Stimulated activated CD4-positive, alpha-beta T cell treated with anti-CD3 and anti-CD28 coated beads, Interleukin-1b, Interleukin-23, amount 100 ng/mL, for 24 hours (primary cell): Measurements from ENCODE around the gene PARN.
A peak's percentile ranks its signal among the peaks of the same experiment; 100 is the strongest.

Experiments used
- DNase-seq, 4 experiments: peaks; one replicate each; pipeline ENCODE4 v3.0.0-alpha.2; 2020; ENCODE audit warnings: low read depth in 4 of 4, low spot score in 1 of 4

PARN gene

DNA sequence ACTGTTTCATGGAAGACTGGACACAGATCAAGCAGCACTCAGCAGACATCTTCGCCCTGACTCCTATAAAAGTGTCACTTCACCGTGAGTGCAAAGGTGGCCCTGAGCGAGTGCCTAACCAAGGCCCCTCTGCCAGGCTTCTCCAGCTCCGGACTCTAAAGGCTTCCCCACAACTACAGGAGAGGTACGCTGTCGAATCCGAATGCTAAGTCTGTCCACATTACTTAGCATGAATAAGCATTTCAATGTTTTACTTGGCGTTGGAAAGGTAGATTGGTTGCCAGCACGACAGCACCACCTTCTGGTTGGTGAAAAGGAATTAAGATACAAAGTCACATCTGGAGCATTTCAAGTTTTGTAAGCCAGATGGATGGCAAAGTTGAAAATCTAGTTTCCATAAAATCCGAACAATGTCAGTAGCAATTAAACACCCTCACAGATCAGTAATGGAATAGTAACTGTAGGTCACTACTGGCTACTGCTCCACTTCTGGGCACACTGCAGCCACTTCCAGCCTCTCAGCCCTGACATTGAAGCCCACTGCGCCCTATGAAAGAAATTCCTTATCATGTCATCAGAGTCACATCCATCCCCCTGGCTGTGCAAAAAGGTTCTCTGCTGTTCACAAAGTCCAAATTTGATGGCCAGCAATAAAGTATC is 100.9 kb downstream of the PARN start:
- peak in 3 of 4 experiments; percentile 5 to 21 (median 15) for DNase-seq

DNA sequence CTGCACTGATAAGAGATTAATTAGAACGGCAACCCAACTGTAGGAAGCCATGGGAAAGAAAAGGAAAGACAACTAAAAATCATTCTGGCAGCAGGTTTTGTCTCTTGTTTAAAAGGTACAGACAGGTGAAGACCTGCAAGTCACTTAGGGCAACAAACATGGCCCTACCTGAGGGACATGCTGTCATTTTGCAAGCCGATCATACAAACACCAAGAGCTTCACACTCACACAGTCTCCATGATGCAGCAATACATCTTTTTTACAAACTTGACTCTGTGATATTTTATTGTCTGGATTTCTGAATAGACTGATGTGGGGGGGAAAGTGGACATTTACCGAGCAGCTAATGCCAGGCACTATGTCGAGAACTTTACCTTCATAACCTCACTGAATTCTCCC is 101.8 kb downstream of the PARN start:
- DNase-seq = no peak

DNA sequence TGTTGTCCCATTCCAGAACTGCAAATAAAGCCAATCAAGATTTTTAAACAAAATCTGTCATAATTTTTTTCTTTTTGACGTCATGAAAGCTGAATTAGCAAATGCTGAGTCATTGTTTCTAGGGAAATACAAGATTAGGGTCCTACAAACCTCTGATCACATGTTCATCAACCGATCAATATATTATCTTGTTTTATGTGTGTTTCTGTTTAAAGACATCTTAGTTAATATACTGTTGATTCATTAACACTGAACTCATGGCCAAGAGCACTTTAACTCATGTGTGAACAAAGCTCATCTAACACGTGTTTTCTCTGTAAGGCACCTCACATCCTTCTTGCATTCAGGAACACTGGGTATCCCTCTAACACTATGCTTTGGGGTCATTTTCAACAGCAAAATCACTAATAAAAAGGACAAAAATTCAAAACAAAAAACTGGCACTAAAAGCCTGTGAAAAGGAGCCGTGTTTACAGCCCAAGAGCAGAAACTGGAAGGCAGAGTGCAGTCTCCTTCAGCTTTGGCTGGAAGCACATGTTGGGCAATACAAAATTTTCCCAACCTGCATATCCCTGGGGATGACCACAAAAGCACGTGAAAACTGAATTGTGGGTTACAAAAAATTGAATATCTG is 102.5 kb downstream of the PARN start:
- no peak for DNase-seq

DNA sequence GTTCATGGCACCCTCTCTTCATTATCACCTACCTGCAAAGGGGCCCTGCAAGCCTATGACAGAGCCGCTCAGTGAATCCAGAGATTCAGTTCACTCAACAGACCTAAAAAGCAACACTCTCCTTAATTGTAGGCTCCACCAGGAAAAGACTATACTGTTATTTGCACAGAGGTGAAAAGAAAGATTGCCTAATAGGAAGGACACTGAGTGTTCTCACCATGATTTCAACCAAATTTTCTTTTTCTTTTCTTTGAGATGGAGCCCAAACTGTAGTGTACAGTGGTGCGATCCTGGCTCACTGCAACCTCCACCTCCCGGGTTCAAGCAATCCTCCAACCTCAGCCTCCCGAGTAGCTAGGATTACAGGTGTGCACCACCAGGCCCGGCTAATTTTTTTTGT is 104.5 kb downstream of the PARN start:
- no peak for DNase-seq

DNA sequence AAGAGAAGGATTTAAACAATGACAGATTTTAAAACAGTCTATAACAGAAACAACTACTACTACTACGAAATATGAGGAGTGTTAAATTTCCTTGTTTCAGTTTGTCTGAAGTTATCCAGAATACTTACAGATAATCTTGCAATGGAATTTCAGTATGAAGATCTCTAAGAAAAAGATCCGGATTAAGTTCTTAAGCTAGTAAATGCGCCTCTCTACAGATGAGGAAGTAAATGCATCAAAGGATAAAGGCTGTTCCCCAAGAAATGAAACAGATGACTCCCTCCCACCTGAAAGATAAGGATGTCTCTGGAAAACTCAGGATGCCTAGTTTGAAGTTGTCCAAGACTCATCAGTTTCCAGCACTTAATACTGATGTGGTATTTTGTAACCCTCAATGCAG is 105.1 kb downstream of the PARN start:
- no peak for DNase-seq

DNA sequence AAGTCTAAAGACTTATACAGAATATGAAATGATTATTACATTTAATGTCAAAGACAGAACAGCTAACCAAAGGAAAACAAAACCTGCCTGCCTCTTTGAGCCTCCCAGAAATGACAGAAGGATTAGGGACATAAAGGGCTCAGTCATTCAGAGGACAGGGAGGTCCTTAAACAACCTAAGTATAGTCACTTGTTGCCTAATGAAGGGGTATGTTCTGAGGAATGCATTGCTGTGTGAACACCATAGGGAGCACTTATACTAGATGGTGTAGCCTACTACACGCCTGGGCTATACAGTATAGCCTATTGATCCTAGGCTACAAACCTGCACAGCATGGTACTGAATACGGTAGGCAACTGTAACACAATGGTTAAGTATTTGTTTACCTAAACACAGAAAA is 106.4 kb downstream of the PARN start:
- DNase-seq = no peak

DNA sequence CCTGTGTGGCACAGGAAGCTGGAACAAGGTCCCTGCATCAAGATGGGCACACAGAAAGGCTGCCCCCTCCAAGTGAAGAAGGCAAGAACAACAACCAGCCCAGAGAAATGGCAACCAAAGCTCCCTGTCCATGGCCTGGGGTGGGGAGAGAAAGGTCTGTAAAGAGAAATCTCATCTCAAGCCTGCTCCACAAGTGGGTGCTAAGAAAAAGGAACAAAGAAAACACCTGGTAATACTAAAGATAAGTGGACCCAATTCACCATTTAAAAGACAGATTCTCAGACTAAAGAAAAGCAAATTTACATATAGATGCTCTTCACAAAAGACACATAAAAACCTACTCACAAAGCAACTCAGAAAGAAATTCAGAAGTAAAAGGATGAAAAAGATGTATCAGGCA is 107.4 kb downstream of the PARN start:
- no peak for DNase-seq

DNA sequence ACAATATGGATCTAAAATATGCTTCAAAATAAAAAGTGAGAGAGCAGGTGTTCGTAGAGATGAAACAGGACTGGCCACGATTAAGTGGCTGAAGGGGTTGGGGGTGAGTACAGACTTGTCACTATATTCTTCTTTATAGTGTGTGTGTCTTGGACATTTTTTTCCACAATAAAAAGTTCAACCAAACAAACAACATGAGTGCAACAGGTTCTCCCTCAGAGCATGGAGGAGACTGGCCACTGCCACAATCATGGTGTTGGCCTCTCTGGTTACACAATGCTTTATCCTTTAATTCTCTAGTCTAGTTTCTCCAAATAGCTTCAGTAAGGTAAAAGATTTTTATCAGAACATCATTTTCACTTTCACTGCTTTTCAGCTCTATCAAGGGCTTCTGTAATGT is 109.3 kb downstream of the PARN start:
- no peak for DNase-seq

DNA sequence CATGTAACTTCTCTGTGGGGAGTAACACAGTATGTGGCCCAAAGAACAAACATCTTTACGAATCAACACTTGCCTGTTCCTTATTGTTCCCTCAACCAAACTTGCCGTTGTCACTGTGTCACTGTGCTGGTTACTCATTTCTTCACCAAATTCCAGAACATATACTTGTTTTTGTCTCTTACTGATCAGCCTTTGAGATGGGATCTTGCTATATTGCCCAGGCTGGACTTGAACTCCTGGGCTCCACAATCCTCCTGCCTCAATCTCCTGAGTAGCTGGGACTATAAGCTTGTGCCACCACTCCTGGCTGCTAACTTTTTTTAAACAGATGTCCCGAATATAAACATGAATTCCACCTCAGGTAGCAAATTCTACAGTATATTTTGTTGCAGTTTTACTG is 115.1 kb downstream of the PARN start:
- no peak for DNase-seq

DNA sequence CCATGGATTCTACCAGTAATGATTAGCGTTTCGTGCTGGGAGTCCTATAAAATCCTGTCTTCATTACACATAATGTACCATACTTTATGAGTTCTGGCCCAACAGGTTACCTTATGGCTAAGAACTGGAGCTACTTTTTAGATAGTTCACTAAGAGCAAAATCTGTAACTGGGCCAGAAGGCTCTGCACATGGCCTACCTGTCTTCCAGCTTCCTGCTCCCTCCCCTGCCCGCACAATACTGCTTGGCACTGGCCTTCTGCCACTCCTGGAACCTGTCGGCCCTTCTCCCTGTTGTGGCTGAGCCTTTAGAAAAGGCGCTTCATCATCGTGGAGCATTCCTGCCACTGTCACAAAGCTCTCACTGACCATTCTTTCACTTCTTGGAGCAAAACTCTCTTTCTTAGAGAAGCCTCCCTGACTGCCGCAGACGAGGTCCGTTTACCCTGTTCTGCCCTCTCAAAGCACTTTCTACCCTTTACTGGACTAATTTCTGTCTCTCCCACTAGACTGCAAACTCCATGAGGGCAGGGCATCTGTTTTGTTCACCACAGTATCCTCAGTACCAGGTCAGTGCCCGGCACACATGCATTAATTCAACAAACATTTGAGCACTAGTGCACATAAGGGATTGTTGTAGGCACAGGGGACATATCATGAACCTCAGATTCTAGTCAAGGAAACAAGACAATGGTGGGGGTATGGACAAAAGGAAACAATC is 116.5 kb downstream of the PARN start:
- no peak for DNase-seq

DNA sequence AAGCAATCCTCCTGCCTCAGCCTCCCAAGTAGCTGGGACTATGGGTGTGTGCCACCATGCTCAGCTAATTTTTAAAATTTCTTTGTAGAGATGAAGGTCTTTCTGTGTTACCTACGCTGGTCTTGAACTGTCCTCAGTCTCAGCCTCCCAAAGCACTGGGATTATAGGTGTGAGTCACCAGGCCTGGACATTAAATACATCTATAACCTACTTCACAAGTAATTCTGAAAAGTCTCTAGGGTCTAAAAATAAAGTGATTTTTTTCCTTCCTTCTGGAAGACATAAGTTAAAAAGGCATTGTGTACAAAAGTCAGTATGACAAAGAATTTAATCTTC is 118.3 kb downstream of the PARN start:
- DNase-seq = no peak

DNA sequence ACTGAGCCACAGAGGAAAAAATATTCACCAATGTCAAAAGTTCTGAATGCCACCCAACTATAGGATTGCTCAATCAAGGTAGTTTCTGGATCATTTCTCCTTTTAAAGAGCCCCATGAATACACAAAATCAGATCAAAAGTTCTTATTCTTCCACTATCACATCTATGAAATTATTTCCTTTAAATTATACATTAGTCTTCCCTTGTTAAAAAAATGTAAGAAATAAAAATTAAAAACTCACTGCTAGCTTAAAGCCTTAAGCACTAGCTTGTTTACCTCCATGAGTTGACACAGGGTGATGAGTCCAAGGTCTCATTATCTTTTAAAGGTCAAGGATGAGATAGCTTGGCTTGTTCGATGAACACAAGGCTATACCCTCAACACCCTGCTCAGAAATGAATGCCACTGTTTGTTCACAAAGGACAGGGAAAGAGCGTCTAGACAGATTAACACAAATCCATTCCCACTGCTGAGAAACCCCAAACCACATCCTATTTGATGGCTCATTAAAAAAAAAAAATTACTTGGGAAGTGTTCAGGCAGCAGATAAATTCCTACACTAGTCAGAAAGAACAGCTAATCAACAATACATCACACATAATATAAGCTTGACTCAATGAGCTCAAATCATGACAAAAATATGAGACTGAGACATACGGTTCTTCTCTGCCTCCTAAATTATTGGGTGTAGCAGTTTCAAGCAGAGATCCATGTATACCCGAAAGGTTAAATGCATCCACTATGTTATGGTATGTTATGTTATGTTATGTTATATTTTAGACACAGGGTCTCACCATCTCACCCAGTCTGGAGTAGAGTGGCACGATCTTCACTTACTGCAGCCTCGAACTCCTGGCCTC is 118.9 kb downstream of the PARN start:
- DNase-seq = no peak

DNA sequence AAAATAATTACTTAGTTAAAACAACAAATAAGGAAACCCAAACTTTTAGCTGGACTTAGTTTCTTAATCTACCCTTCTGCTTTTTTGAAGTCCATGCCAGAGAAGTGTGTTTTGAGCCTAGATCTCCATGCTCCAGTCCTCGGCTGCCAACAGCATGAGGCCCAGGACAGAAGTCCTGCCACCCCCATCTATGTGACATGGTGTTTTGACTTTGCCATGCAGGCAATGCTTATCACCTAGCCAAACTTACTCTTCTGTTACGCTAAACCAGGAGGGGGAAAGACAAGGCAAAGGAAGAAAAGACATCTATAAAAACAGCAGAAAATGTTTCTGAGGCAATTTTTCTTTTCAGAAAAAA is 119.5 kb downstream of the PARN start:
- no peak for DNase-seq

DNA sequence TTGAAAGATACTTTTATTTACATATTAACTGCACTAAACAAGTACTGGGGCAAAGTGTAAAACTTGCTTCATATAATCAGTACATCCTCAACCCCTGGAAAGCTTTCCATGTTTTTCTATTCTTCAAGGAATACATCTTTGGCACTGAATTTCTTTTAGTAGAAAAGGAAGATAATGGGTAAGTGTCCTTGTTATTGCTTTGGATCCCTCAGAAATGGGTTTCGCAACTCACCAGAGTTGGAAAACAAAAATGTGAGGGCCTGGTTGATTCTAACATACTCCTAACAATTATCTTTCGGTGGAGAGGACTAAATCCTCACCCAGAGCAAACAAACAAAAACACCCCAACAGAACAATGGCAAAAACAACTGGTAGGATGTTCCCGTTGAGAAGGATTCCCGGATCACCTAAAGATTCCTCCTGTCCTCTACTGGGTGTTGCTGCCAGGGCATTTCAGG is 120.4 kb downstream of the PARN start:
- no peak for DNase-seq

DNA sequence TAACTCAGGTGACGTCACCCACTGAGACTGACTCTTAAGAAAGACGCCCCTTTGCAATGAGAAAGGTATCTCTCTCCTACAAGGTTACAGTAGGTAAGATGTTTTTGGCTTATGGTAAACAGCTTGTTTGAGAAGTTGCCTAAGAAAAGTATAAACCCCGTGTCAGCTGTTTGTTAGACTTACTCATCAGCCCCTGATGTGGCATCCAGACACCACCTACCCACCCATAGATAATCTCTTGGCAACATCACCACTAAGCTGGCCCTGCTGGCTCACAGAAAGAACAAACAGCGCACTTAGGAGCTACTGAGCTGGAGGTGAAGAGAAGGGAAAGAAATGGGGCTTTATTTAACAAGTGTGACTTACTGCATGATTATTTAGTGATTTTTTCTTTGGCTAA is 121.0 kb downstream of the PARN start:
- DNase-seq = no peak

DNA sequence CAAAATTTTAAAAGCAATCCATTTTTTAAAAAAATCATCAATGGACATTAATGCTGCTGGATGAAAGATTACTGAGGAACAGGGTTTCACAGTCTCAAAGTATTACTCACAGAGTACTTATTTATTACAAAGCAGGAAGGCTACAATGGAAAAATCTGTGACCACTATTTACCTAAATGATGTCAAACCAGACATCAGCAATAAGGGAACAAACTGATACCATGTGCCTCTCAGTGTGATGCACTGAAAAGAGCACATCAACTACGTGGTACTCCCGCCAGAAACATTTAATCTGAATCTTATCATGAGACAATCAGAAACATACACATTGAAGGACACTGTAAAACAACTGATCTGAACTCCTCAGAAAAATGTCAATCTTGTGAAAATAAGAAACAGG is 124.2 kb downstream of the PARN start:
- DNase-seq = no peak

DNA sequence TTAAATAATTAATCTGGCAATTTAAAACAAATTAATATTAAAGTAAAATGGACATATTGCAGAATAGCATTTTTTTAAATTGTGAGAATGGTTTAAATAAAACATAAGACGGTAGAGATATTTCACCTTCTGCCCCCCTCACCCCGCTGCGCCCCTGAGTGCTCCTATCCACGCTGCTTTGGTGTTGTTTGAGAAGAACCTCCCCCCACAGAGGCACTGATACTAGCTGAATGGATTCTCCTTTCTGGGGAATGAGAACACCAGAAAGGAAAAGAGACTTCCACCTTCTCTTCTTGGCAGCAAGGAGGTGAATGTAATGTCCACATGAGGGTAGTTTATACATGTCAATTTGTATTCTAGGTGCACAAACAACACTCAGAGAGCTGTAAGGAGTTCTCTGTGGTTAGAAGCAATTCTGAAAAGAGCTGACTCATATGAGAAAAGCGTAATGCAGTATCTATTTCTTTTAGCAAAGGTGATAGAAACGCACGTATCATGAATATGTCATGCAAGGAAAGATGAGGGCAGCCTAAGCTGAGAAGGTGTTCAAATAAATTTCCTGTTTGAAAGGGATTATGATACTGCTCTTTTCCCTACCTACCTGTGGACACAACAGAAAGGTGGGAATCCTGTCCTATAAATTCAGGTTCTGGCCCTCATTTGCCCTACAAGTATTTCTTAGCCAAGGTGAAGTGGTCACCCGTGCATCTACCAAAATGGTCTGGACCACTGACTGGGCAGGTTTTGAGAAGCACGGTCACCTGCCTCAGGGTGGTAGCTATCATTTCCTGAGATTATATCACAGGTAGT is 126.9 kb downstream of the PARN start:
- no peak for DNase-seq

DNA sequence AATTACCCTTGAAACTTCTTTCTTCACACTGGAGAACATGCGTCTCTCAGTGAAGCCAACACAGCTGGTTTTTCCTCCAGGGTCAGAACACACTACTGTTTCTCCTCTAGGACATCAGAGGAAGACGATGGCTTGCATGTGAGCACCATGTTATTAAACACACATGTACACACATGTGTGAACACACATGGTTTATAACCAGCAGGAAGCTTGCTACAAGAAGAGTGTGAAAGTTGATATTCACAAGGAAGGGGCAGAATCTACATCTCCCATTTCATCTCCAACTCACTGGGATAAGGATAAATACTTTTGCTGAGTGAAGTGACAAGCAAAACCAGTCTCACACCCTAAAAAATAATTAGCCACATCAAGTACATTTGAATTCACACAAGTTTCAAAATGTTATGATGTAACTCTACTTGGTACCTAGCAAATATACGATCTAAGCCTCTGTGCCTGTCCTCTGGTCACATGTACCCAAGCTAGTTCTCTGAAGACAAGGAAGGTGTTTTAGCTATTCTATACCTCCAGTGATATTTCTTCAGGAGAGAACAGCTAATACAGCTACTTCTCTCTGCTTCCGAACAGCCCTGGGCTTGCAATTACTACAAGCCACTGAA is 127.7 kb downstream of the PARN start:
- no peak for DNase-seq

DNA sequence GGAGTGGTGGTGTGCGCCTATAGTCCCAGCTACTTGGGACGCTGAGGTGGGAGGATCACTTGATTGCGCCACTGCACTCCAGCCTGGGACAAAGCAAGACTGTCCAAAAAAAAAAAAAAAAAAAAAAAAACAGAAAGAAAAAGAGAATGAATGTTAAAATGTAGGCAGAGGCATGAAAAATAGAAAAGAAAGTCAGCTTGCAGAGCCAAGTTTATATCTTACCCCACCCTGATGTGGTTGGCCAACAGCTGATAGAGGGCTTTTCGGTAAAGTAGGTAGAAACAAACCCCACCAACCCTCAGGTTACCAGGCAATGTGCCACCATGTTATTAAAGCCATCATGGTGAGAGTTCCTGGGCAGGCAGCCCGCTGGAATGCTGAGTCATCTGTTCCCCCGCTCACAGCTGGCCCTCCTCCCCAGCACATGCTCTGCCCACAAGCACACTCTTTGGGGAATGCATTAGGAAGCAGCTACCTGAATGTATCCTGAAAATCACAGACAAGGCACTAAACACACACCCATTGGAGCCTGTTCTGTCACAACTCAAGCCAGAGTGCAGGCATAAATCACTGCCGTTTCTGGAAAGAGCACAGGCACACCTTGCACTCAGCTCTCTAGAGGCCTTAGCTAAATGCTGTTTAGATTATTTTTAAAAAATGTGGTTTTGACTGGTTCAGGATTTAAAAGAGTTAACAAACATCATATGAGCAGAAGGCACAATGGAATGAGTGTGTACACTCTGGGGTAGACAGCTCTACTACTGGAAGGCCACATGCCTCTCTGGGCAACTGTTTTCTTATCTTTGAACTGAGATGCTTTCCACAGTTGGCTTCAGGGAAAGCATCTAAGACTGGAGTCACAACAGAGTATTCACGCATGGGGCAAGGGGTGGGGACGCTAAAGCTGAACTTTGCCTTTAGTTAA is 128.5 kb downstream of the PARN start:
- no peak for DNase-seq
